Heart left ventricle (tissue), 16 donors: ENCODE measurements around the gene PNPO. TPM values are rescaled to one million over a fixed set of nuclear protein-coding genes. Genes with fewer than 3 reads are reported as not detected.
A peak's percentile ranks its signal among the peaks of the same experiment; 100 is the strongest.

Source experiments
- ATAC-seq, 4 donors: fragments of 200-7000 bp; cut with Tn5 transposase; one replicate each; pipeline ENCODE4 v1.9.1; 2020 to 2022; ENCODE audit warnings: moderate library complexity in 4 of 4, mild to moderate bottlenecking in 3 of 4, moderate number of reproducible peaks in 1 of 4
- DNase-seq, 5 donors: peaks; one replicate each; pipeline ENCODE4 v3.0.0-alpha.2; 2020
- H3K27ac ChIP-seq, 12 donors: fragments of 200-600 bp; sonication (generic) in 4 of 12; one replicate each; pipeline versions ENCODE4 v1.5.0 to v1.8.0; 2016 to 2022; ENCODE audit warnings: mild to moderate bottlenecking in 2 of 12
- H3K27me3 ChIP-seq, 9 donors: fragments of 200-600 bp; sonication (generic) in 2 of 9; one replicate each; pipeline versions ENCODE4 v1.5.1 to v1.8.0; 2016 to 2022; ENCODE audit warnings: mild to moderate bottlenecking in 3 of 9
- H3K36me3 ChIP-seq, 9 donors: fragments of 200-600 bp; sonication (generic) in 2 of 9; one replicate each; pipeline versions ENCODE4 v1.5.0 to v1.8.0; 2018 to 2022; ENCODE audit warnings: mild to moderate bottlenecking in 2 of 9
- H3K4me1 ChIP-seq, 12 donors: fragments of 200-600 bp; sonication (generic) in 4 of 12; one replicate each; pipeline versions ENCODE4 v1.5.0 to v1.8.0; 2016 to 2022; ENCODE audit warnings: mild to moderate bottlenecking in 3 of 12
- H3K4me3 ChIP-seq, 12 donors: fragments of 200-600 bp; sonication (generic) in 4 of 12; one replicate each; pipeline versions ENCODE4 v1.5.0 to v1.8.0; 2017 to 2022; ENCODE audit warnings: mild to moderate bottlenecking in 9 of 12, moderate library complexity in 4 of 12
- H3K9me3 ChIP-seq, 12 donors: fragments of 200-600 bp; sonication (generic) in 4 of 12; one replicate each; pipeline versions ENCODE4 v1.5.0 to v1.8.0; 2016 to 2022; ENCODE audit warnings: mild to moderate bottlenecking in 1 of 12
- POLR2A ChIP-seq, 2 donors: fragments of 450-650 bp; IDR thresholded peaks; one replicate each; pipeline ENCODE4 v1.6.1; 2017; ENCODE audit warnings: antibody characterized with exemption in 2 of 2, mild to moderate bottlenecking in 2 of 2, moderate library complexity in 2 of 2
- WGBS, 4 donors: extraction: QIAGEN DNeasy Blood & Tissue Kit in 2 of 4; methylation state at CpG; one replicate each; pipeline versions ENCODE4 v1.1.5 to v1.1.7; 2013 to 2018; 5-methylcytosine and 5-hydroxymethylcytosine counted together
- intact Hi-C, 10 donors: fragments of 100-400 bp; cut with DNase I; formaldehyde crosslinking; loops; one replicate each; pipeline versions ENCODE4 v1.11.1 to v1.14.2; 2022
- polyA plus RNA-seq, 2 donors: library from polyadenylated mRNA; stranded (reverse); fragments of 200-250 nt; gene quantifications; one replicate each; pipeline ENCODE4 v1.2.3, GENCODE V29; 2013
- total RNA-seq, 9 donors: library from RNA; depleted of rRNA in 2 of 9; stranded (reverse); fragments of >200 nt in 2 of 9; fragmentation: NEBNext Ultra II Directional in 3 of 9; extraction: Animal tissue kit (Norgen Biotek cat#: 25700) in 3 of 9; gene quantifications; one replicate each; pipeline versions ENCODE4 v1.1.0 to v1.2.4, GENCODE V29; 2016 to 2023
- TF ChIP-seq, protein P1 (sequence below), 12 donors: fragments of 200-600 bp; sonication (generic) in 4 of 12; IDR thresholded peaks; one replicate each; pipeline versions ENCODE4 v1.5.0 to v1.8.0; 2018 to 2022; ENCODE audit warnings: antibody characterized with exemption in 12 of 12, mild to moderate bottlenecking in 5 of 12
- donor health status: ischemic (EF 13 %, LVEDD 7.1; RV severe dilation, severe dysfunction).
- donor health status: healthy with polysubstance abuse.
- donor health status: DM: no; HTN: yes; CAD: no.
- donor health status: DM: no; HTN: no; CAD: no.
- donor health status: ischemic (EF 25% LVEDD 6.9; RV normal size, moderate dysfunction).
- donor health status: ischemic (EF 25% LVEDD 5.7; RV mildly dilated, moderate dysfunction).
- donor health status: healthy.
- donor health status: DM: yes; HTN: yes; CAD: no.
- donor health status: ischemic (EF 35%, LVEDD 5.7; RV mildly dilated, moderate dysfunction).
- donor health status: nonischemic (EF 11% LVEDD 7.7; RV severe dilation, severe dysfunction).
- donor health status: DM: yes; HTN: yes; CAD: no.
- donor health status: PGD.
- donor health status: ischemic (EF 29% LVEDD 5.4; RV normal size, mild dysfunction).
- donor health status: nonischemic (EF 23%, LVEDD 6.1; RV moderate dilation, normal function).

PNPO gene
- total and polyA plus RNA-seq, 11 donors = 12.6 to 45.0 (median 29.7) TPM

DNA sequence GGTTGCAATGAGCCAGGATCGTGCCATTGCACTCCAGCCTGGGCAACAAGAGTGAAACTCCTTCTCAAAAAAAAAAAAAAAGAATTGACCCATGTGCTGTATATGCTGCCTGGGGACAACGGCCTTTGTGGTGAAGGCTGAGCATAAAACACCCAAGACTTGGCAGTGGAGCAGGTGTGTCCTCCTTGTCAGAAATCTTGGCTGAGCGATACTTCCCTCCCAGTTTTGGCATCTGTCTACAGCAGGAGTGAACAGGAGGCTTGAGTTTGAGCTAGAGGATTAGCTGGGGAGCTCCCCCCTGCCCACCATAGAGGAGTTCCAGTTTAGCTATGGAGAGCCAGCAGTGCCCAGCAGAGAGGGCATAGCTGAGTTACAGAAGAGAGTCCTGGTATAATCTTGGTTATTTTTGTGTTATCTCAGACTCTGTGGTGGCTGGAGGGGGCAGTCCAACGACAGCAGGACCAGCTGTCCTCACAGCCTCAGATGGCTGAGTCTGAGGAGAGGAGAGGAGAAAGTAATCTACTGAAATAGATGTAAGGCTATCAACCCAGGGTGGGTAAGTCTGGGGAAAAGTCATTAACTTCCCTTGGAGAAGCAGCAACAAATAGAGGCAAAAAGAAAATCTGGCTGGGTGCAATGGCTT, 26.9 kb upstream of the PNPO start:
- no peak for TF ChIP-seq POLR2A (IDR thresholded peaks at IDR 0.05)
- TF ChIP-seq, protein P1, sequence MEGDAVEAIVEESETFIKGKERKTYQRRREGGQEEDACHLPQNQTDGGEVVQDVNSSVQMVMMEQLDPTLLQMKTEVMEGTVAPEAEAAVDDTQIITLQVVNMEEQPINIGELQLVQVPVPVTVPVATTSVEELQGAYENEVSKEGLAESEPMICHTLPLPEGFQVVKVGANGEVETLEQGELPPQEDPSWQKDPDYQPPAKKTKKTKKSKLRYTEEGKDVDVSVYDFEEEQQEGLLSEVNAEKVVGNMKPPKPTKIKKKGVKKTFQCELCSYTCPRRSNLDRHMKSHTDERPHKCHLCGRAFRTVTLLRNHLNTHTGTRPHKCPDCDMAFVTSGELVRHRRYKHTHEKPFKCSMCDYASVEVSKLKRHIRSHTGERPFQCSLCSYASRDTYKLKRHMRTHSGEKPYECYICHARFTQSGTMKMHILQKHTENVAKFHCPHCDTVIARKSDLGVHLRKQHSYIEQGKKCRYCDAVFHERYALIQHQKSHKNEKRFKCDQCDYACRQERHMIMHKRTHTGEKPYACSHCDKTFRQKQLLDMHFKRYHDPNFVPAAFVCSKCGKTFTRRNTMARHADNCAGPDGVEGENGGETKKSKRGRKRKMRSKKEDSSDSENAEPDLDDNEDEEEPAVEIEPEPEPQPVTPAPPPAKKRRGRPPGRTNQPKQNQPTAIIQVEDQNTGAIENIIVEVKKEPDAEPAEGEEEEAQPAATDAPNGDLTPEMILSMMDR (IDR thresholded peaks at IDR 0.05) = no peak
- ATAC-seq = peak; percentile 62 to 82 (median 73)
- DNase-seq = no peak
- H3K4me3 ChIP-seq = no peak overlapping the region
- intact Hi-C loops = no loop called here
- H3K27me3 ChIP-seq = no peaks in the 10 kb centered on the region
- peak overlapping the region in 10 of 12 donors; percentile 2 to 73 (median 66) for H3K27ac ChIP-seq
- H3K9me3 ChIP-seq = no peaks in the 10 kb centered on the region
- 43 to 57% (median 53%) methylated on average over 4 of the region's 4 CpGs for WGBS, 4 donors
- peaks cover 0 to 27% (median 19%) of the 10 kb centered on the region in 9 donors for H3K36me3 ChIP-seq
- peaks cover 0 to 47% (median 24%) of the 10 kb centered on the region in 12 donors for H3K4me1 ChIP-seq

DNA sequence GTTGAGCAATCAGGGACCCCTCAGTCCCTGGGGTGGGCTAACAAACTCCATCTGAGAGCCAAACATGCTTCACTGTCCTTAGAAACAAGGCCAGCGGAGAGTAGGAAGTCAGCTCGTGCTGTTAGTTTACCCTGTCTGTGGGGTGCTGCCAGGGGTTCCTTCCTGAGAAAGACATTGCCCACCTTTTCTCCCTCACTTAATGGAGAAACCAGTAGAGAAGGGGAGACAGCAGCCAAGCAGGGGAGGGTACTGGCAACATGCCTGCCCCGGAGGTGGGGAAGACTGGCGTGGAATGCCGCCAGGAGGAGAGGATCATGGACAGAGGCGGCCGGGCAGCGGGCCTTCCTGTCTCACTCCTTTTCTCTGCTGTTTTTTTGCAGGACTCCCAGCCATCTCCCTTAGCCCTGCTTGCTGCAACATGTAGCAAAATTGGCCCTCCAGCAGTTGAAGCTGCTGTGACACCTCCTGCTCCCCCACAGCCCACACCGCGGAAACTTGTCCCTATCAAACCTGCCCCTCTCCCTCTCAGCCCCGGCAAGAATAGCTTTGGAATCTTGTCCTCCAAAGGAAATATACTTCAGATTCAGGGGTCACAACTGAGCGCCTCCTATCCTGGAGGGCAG, 25.5 kb upstream of the PNPO start:
- intact Hi-C loops = no loop called here
- H3K4me1 ChIP-seq = peaks cover 0 to 41% (median 21%) of the 10 kb centered on the region in 12 donors
- H3K36me3 ChIP-seq = peaks cover 0 to 34% (median 19%) of the 10 kb centered on the region in 9 donors
- 42 to 52% (median 48%) methylated on average over 12 of the region's 12 CpGs for WGBS, 4 donors
- no peaks in the 10 kb centered on the region for H3K9me3 ChIP-seq
- H3K27me3 ChIP-seq = no peaks in the 10 kb centered on the region
- H3K4me3 ChIP-seq = no peak overlapping the region
- no peak for TF ChIP-seq POLR2A (IDR thresholded peaks at IDR 0.05)
- TF ChIP-seq, protein P1 (IDR thresholded peaks at IDR 0.05) = no peak
- ATAC-seq (peak; percentile 24 to 68 (median 59)), DNase-seq (peak; percentile 52 to 77 (median 67))
- H3K27ac ChIP-seq = peak overlapping the region; percentile 35 to 74 (median 66)

DNA sequence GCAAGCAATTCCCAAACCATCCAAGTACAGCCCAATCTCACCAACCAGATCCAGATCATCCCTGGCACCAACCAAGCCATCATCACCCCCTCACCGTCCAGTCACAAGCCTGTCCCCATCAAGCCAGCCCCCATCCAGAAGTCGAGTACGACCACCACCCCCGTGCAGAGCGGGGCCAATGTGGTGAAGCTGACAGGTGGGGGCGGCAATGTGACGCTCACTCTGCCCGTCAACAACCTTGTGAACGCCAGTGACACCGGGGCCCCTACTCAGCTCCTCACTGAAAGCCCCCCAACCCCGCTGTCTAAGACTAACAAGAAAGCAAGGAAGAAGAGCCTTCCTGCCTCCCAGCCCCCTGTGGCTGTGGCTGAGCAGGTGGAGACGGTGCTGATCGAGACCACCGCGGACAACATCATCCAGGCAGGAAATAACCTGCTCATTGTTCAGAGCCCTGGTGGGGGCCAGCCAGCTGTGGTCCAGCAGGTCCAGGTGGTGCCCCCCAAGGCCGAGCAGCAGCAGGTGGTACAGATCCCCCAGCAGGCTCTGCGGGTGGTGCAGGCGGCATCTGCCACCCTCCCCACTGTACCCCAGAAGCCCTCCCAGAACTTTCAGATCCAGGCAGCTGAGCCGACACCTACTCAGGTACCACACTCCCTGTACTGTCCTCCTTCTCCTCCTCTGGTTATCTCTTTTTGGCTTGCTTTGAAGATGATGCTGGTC, 24.7 kb upstream of the PNPO start:
- 85 to 93% (median 89%) methylated on average over 13 to 19 of the region's 19 CpGs for WGBS, 4 donors
- peak overlapping the region in 9 of 12 donors; percentile 35 to 74 (median 67) for H3K27ac ChIP-seq

More for the DNA sequence above, 24.7 kb upstream of the PNPO start:
- intact Hi-C loops = no loop called here
- no peaks in the 10 kb centered on the region for H3K9me3 ChIP-seq
- DNase-seq (no peak), ATAC-seq (peak in 1 of 4 donors; percentile 11)
- H3K4me3 ChIP-seq = no peak overlapping the region
- TF ChIP-seq, protein P1 (IDR thresholded peaks at IDR 0.05) = no peak
- no peak for TF ChIP-seq POLR2A (IDR thresholded peaks at IDR 0.05)
- H3K4me1 ChIP-seq = peaks cover 0 to 41% (median 21%) of the 10 kb centered on the region in 12 donors
- no peaks in the 10 kb centered on the region for H3K27me3 ChIP-seq
- H3K36me3 ChIP-seq = peaks cover 0 to 39% (median 23%) of the 10 kb centered on the region in 9 donors
